Neural cell (in vitro differentiated cells): ENCODE data around the gene PPM1H.

Experiments used
- CTCF ChIP-seq: fragments of 450-650 bp; IDR thresholded peaks from 2 replicates; pipeline ENCODE4 v1.5.1; 2014; ENCODE audit warnings: antibody characterized with exemption, mild to moderate bottlenecking, moderate library complexity; ENCODE audit not compliant: poor library complexity, severe bottlenecking
- EZH2 ChIP-seq: fragments of 200-600, 300-800 bp; shearing (Covaris generic), sonication (generic); IDR thresholded peaks from 2 replicates; pipeline ENCODE4 v1.6.1; 2014; ENCODE audit warnings: antibody characterized with exemption, low read length, borderline replicate concordance, mild to moderate bottlenecking; ENCODE audit not compliant: insufficient read depth, poor library complexity, severe bottlenecking
- MXI1 ChIP-seq: fragments of 450-650 bp; conservative IDR thresholded peaks from 2 replicates; pipeline ENCODE4 v1.6.1; 2014; ENCODE audit warnings: antibody characterized with exemption, mild to moderate bottlenecking; ENCODE audit not compliant: poor library complexity, severe bottlenecking
- REST ChIP-seq: IDR thresholded peaks from 2 replicates; pipeline ENCODE4 v1.6.1; 2012; ENCODE audit warnings: borderline replicate concordance

GRCh38 chr12:62966990-62967506 lies 32.1 kb upstream of the PPM1H start:
- TF ChIP-seq CTCF (no peak), REST (no peak), EZH2 (no peak), MXI1 (no peak)
